Inflammatory macrophage treated with lipopolysaccharide for 4 hours (primary cell): ENCODE data around the gene STXBP4.
A peak's percentile ranks its signal among the peaks of the same experiment; 100 is the strongest.
"Not testable (repeated sequence)": the region's sequence is repeated elsewhere in the genome, so short reads cannot be mapped to it uniquely, and the experiment has no call there.

Source experiments
- DNase-seq: peaks from one replicate; pipeline ENCODE4 v3.0.0-alpha.2; 2020

STXBP4 gene

GRCh38 chr17:55062921-55063320, 94.4 kb downstream of the STXBP4 start:
- DNase-seq, result no peak

- DNase-seq, result no peak
Observed at GRCh38 chr17:55063885-55064874, 95.6 kb downstream of the STXBP4 start.

- DNase-seq, result no peak
Observed at GRCh38 chr17:55067697-55068439, 99.3 kb downstream of the STXBP4 start.

- DNase-seq, result no peak
Observed at GRCh38 chr17:55068862-55069811, 100.6 kb downstream of the STXBP4 start.

GRCh38 chr17:55069983-55070529, 101.5 kb downstream of the STXBP4 start:
- no peak for DNase-seq

GRCh38 chr17:55072898-55073297, 104.3 kb downstream of the STXBP4 start:
- no peak for DNase-seq

GRCh38 chr17:55073467-55073866, 104.9 kb downstream of the STXBP4 start:
- not testable (repeated sequence) for DNase-seq

GRCh38 chr17:55081559-55081958, 113.0 kb downstream of the STXBP4 start:
- DNase-seq, result no peak

- peak; percentile 40 for DNase-seq
Observed at GRCh38 chr17:55086635-55087058, 118.1 kb downstream of the STXBP4 start.

- DNase-seq, result no peak
Observed at GRCh38 chr17:55089256-55089655, 120.7 kb downstream of the STXBP4 start.

GRCh38 chr17:55090079-55090492, 121.5 kb downstream of the STXBP4 start:
- no peak for DNase-seq

GRCh38 chr17:55093353-55093752, 124.8 kb downstream of the STXBP4 start:
- DNase-seq, result no peak

- no peak for DNase-seq
Observed at GRCh38 chr17:55098765-55099164, 130.2 kb downstream of the STXBP4 start.

GRCh38 chr17:55110521-55110920, 142.0 kb downstream of the STXBP4 start:
- no peak for DNase-seq

- no peak for DNase-seq
Observed at GRCh38 chr17:55114283-55114682, 145.7 kb downstream of the STXBP4 start.

GRCh38 chr17:55116440-55116914, 147.9 kb downstream of the STXBP4 start:
- no peak for DNase-seq

- DNase-seq, result no peak
Observed at GRCh38 chr17:55117164-55117563, 148.6 kb downstream of the STXBP4 start.

- DNase-seq, result no peak
Observed at GRCh38 chr17:55120651-55121050, 152.1 kb downstream of the STXBP4 start.

GRCh38 chr17:55121268-55121667, 152.7 kb downstream of the STXBP4 start:
- no peak for DNase-seq

GRCh38 chr17:55122114-55122513, 153.5 kb downstream of the STXBP4 start:
- DNase-seq, result no peak

GRCh38 chr17:55124730-55125360, 156.3 kb downstream of the STXBP4 start:
- DNase-seq, result no peak

- no peak for DNase-seq
Observed at GRCh38 chr17:55133583-55133982, 165.0 kb downstream of the STXBP4 start.
